ENCODE results near the gene MEX3A. TPM values are rescaled to one million over a fixed set of nuclear protein-coding genes. Genes with fewer than 3 reads are reported as not detected.

Gene MEX3A
- total RNA-seq, 1 experiment from 2014 or later: 68.0 TPM

DNA sequence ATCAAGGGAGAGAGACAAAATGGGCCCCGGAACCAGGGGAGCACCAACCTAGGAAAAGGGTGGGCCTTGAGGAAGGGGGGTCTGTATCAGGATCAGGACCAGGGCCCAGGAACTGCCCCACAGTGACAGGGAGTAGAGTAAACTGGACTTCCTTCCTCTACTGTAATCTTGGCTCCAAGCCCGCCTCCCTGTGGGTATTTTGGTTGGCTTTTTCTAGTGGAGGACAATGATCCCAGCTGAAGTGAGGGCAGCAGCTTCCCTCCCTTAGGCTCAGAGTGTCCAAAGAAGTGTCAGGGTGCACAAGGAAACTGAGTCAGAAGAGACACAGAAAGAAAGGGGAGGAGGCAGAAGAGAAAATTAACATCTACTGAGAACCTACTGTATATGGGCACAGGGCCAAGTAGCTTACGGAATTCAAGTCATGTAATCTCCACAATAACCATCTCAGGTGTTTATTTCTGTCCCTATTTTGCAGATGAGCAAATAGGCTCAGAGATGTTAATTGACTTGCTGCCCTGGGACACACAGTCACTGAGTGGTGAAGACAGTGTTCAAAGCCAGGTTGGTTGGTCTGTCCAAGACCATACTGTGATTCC lies 33.5 kb downstream of the MEX3A start:
- Histone ChIP-seq H4K20me1 (ENCODE audit: control insufficient read depth, insufficient read depth, insufficient read length) (no peaks in the 10 kb centered on the region), H3K4me2 (ENCODE audit: insufficient read depth, insufficient read length, low read length) (no peak overlapping the region), H3K79me1 (ENCODE audit: insufficient read depth, low read depth, low read length, poor library complexity, severe bottlenecking) (peaks cover 4% of the 10 kb centered on the region), H3K4me1 (ENCODE audit: insufficient read depth, low read length) (no peaks in the 10 kb centered on the region), H4K91ac (ENCODE audit: insufficient read length, low read depth, low read length) (no peak overlapping the region), H3K14ac (ENCODE audit: insufficient read depth, low read length) (no peak overlapping the region), H3K56ac (ENCODE audit: insufficient read length, low read depth, low read length) (no peak overlapping the region), H3K18ac (ENCODE audit: insufficient read length, low read depth, low read length) (no peak overlapping the region), H2BK12ac (ENCODE audit: insufficient read length, low read depth, low read length) (no peak overlapping the region), H3K27me3 (ENCODE audit: insufficient read depth, low read length) (no peaks in the 10 kb centered on the region), H2AFZ (ENCODE audit: low read length) (no peak overlapping the region), H2BK20ac (ENCODE audit: low read depth, low read length, poor library complexity, severe bottlenecking) (no peak overlapping the region), H4K5ac (ENCODE audit: insufficient read length, low read depth, low read length) (no peak overlapping the region), H3K79me2 (ENCODE audit: insufficient read depth, low read length) (no peaks in the 10 kb centered on the region; the same call in 1 of the 2 replicates), H3T11ph (ENCODE audit: low read length) (no peak overlapping the region), H4K8ac (replicated peaks; ENCODE audit: insufficient read length, low read depth, low read length) (no peak overlapping the region), H3K23ac (ENCODE audit: insufficient read length, low read depth, low read length) (no peak overlapping the region), H3K27ac (ENCODE audit: insufficient read length, low read depth, low read length) (no peak overlapping the region), H2BK15ac (ENCODE audit: low read depth, low read length) (no peak overlapping the region), H3K9me3 (ENCODE audit: control insufficient read depth, low read depth, low read length) (no peaks in the 10 kb centered on the region), H3K9ac (ENCODE audit: extremely low read depth, insufficient read length, low read length) (no peak overlapping the region), H3K4ac (ENCODE audit: low read depth, low read length) (no peak overlapping the region), H2BK5ac (ENCODE audit: insufficient read length, low read length) (no peak overlapping the region), H2BK120ac (ENCODE audit: low read depth, low read length, poor library complexity, severe bottlenecking) (no peak overlapping the region), H3K23me2 (ENCODE audit: insufficient read length, low read depth, low read length, poor library complexity, severe bottlenecking) (no peaks in the 10 kb centered on the region), H2AK5ac (ENCODE audit: insufficient read length, low read length) (no peak overlapping the region)
- H3K36me3 Mint-ChIP-seq (ENCODE audit: insufficient read depth in 1 of 3, low read depth in 3 of 3): peaks cover 10 to 53% (median 52%) of the 10 kb centered on the region in 3 experiments; a peak in 6 of 7 replicates
- no peaks in the 10 kb centered on the region for H3K27me3 Mint-ChIP-seq (ENCODE audit: low read depth)
- H3K27ac Mint-ChIP-seq: peak overlapping the region in 1 of 3 experiments; percentile 20; a peak in 1 of 7 replicates
- DNase-seq: no peak
- WGBS (ENCODE audit: extremely low coverage, insufficient read length, low lambda C conversion rate): no CpG with 5 or more reads among the region's 3 CpGs
- H3K4me3 Mint-ChIP-seq: no peak overlapping the region
- peaks cover 11 to 13% of the 10 kb centered on the region in 2 experiments for H3K4me1 Mint-ChIP-seq
- no peak for TF ChIP-seq CTCF (conservative IDR thresholded peaks at IDR 0.05)
- no peaks in the 10 kb centered on the region for H3K9me3 Mint-ChIP-seq

Data from H9 (cell line).